IPS DF 4.7 (cell line): Measurements from ENCODE around the gene SRGAP3.

Source experiments
- DNase-seq: peaks from one replicate; pipeline ENCODE4 v3.0.0-alpha.2; 2013; ENCODE audit warnings: low spot score; ENCODE audit errors: extremely low read depth

The SRGAP3 gene

GRCh38 chr3:9253327-9253726 lies 3.9 kb upstream of the SRGAP3 start:
- DNase-seq = no peak

- no peak for DNase-seq
Measured at GRCh38 chr3:9251055-9251786, 1.8 kb upstream of the SRGAP3 start.

- no peak for DNase-seq
Measured at GRCh38 chr3:9250236-9250635, 790 bp upstream of the SRGAP3 start.

GRCh38 chr3:9248522-9249271 lies 749 bp downstream of the SRGAP3 start:
- no peak for DNase-seq

- no peak for DNase-seq
Measured at GRCh38 chr3:9247941-9248521, 1.4 kb downstream of the SRGAP3 start.

GRCh38 chr3:9247361-9247940 lies 2.0 kb downstream of the SRGAP3 start:
- DNase-seq = no peak

GRCh38 chr3:9246189-9246588 lies 3.3 kb downstream of the SRGAP3 start:
- DNase-seq = no peak

GRCh38 chr3:9244495-9245183 lies 4.8 kb downstream of the SRGAP3 start:
- no peak for DNase-seq

GRCh38 chr3:9241956-9242355 lies 7.5 kb downstream of the SRGAP3 start:
- no peak for DNase-seq

GRCh38 chr3:9239680-9240079 lies 9.8 kb downstream of the SRGAP3 start:
- DNase-seq = no peak

GRCh38 chr3:9238721-9239295 lies 10.6 kb downstream of the SRGAP3 start:
- DNase-seq = no peak

- no peak for DNase-seq
Measured at GRCh38 chr3:9238276-9238675, 11.2 kb downstream of the SRGAP3 start.

- no peak for DNase-seq
Measured at GRCh38 chr3:9233814-9234600, 15.4 kb downstream of the SRGAP3 start.

GRCh38 chr3:9233101-9233500 lies 16.3 kb downstream of the SRGAP3 start:
- no peak for DNase-seq

- no peak for DNase-seq
Measured at GRCh38 chr3:9231937-9232336, 17.5 kb downstream of the SRGAP3 start.

GRCh38 chr3:9231471-9231870 lies 18.0 kb downstream of the SRGAP3 start:
- no peak for DNase-seq

GRCh38 chr3:9231006-9231405 lies 18.4 kb downstream of the SRGAP3 start:
- DNase-seq = no peak

GRCh38 chr3:9230596-9230995 lies 18.9 kb downstream of the SRGAP3 start:
- no peak for DNase-seq

GRCh38 chr3:9229879-9230278 lies 19.6 kb downstream of the SRGAP3 start:
- DNase-seq = no peak

GRCh38 chr3:9229325-9229724 lies 20.1 kb downstream of the SRGAP3 start:
- no peak for DNase-seq
